Breast epithelium (tissue), 3 donors: ENCODE data around the gene CLASP1.

Experiments
- POLR2AphosphoS5 ChIP-seq, 3 donors: sonication (generic); formaldehyde crosslinking; IDR thresholded peaks; one replicate each; pipeline ENCODE4 v1.6.1; 2017; ENCODE audit warnings: antibody characterized with exemption in 3 of 3
- TF ChIP-seq, protein P1 (sequence below), 3 donors: fragments of 450-650 bp; IDR thresholded peaks; one replicate each; pipeline ENCODE4 v1.5.1; 2016 to 2017; ENCODE audit warnings: antibody characterized with exemption in 3 of 3, mild to moderate bottlenecking in 3 of 3, moderate library complexity in 3 of 3

DNA sequence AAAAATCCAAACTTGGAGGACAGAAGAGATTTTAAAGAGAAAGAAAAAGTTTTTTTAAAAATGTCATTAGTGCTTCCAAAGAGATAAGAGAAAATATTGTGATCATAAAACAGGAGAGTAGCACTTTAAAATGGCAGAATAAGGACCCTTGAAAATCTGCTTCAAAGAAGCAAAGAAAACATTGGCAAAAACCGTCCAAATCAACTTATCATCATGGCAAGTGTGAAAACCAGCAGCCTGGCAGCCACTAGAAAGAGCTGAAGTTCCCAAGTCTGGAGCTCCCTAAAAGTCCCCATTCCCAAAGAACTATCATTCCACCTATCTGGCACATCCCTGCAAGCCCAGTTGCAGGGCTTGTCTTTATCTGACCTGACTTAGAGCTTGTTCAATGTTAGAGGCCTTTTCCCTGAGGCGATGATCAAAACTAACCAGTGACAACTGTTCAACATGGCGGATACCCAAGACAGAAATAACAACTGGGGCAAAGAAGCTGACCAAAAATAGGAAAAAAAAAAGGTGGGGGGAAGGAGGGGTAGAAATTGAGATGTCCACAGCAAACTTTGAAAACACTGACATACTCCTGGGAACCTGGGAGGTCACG is 143.2 kb downstream of the CLASP1 start:
- TF ChIP-seq, protein P1, sequence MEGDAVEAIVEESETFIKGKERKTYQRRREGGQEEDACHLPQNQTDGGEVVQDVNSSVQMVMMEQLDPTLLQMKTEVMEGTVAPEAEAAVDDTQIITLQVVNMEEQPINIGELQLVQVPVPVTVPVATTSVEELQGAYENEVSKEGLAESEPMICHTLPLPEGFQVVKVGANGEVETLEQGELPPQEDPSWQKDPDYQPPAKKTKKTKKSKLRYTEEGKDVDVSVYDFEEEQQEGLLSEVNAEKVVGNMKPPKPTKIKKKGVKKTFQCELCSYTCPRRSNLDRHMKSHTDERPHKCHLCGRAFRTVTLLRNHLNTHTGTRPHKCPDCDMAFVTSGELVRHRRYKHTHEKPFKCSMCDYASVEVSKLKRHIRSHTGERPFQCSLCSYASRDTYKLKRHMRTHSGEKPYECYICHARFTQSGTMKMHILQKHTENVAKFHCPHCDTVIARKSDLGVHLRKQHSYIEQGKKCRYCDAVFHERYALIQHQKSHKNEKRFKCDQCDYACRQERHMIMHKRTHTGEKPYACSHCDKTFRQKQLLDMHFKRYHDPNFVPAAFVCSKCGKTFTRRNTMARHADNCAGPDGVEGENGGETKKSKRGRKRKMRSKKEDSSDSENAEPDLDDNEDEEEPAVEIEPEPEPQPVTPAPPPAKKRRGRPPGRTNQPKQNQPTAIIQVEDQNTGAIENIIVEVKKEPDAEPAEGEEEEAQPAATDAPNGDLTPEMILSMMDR (IDR thresholded peaks at IDR 0.05), result no peak
- no peak for TF ChIP-seq POLR2AphosphoS5 (IDR thresholded peaks at IDR 0.05)
